Colonic mucosa (tissue), 4 donors: ENCODE measurements around the gene PRKN. TPM values are rescaled to one million over a fixed set of nuclear protein-coding genes. Genes with fewer than 3 reads are reported as not detected.

Source experiments
- DNase-seq: peaks from one replicate; pipeline ENCODE4 v3.0.0-alpha.2; 2020
- H3K27ac ChIP-seq: fragments of 200-600 bp; one replicate; pipeline ENCODE4 v1.8.0; 2021
- H3K27me3 ChIP-seq: fragments of 200-600 bp; one replicate; pipeline ENCODE4 v1.8.0; 2021
- H3K36me3 ChIP-seq: fragments of 200-600 bp; one replicate; pipeline ENCODE4 v1.8.0; 2021
- H3K4me1 ChIP-seq: fragments of 200-600 bp; one replicate; pipeline ENCODE4 v1.8.0; 2021; ENCODE audit warnings: mild to moderate bottlenecking
- H3K4me3 ChIP-seq: fragments of 200-600 bp; one replicate; pipeline ENCODE4 v1.8.0; 2021
- H3K9ac ChIP-seq, 2 donors: one replicate each; pipeline ENCODE4 v1.7.0; 2013; ENCODE audit warnings: control low read depth in 2 of 2, low read depth in 2 of 2, low read length in 2 of 2
- H3K9me3 ChIP-seq: fragments of 200-600 bp; one replicate; pipeline ENCODE4 v1.8.0; 2021
- intact Hi-C: fragments of 100-400 bp; cut with DNase I; formaldehyde crosslinking; loops from one replicate; pipeline ENCODE4 v1.14.1; 2022
- total RNA-seq, 2 donors: library from RNA; stranded (reverse); fragmentation: NEBNext Ultra II Directional in 1 of 2; extraction: Animal tissue kit (Norgen Biotek cat#: 25700) in 1 of 2; gene quantifications; one replicate each; pipeline ENCODE4 v1.2.1, GENCODE V29; 2021
- TF ChIP-seq, protein P1 (sequence below): fragments of 200-600 bp; IDR thresholded peaks from one replicate; pipeline ENCODE4 v1.8.0; 2022; ENCODE audit warnings: antibody characterized with exemption, mild to moderate bottlenecking
- donor health status: healthy.
- donor health status: DM: no; HTN: no; CAD: no.
- donor health status: DM: no; HTN: no; CAD: no.

Gene PRKN
- total RNA-seq, 2 donors from 2014 or later = 3.7 to 8.1 TPM

DNA sequence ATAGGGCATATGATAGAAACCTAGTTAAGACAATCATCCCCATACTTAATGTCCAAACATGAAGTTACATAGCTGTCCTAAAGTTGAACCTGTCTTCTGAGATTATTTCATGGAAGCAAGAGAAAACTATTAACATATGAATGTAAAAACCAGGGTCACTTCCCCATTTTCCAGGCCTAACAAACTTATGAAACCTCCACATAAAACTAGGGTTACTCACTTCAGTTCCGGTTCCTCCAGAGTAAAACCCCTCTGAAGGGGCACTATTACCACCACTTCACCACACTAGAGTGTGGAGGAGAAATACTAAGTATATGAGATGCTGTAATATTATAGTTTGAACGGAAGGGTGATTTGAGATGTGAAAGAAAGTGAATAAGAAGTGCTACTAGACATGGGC lies 14.9 kb downstream of the PRKN start:
- TF ChIP-seq, protein P1, sequence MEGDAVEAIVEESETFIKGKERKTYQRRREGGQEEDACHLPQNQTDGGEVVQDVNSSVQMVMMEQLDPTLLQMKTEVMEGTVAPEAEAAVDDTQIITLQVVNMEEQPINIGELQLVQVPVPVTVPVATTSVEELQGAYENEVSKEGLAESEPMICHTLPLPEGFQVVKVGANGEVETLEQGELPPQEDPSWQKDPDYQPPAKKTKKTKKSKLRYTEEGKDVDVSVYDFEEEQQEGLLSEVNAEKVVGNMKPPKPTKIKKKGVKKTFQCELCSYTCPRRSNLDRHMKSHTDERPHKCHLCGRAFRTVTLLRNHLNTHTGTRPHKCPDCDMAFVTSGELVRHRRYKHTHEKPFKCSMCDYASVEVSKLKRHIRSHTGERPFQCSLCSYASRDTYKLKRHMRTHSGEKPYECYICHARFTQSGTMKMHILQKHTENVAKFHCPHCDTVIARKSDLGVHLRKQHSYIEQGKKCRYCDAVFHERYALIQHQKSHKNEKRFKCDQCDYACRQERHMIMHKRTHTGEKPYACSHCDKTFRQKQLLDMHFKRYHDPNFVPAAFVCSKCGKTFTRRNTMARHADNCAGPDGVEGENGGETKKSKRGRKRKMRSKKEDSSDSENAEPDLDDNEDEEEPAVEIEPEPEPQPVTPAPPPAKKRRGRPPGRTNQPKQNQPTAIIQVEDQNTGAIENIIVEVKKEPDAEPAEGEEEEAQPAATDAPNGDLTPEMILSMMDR = no peak
- intact Hi-C loops = no loop called here
- Histone ChIP-seq H3K9ac (no peak overlapping the region), H3K9me3 (no peaks in the 10 kb centered on the region), H3K36me3 (no peaks in the 10 kb centered on the region), H3K27ac (no peak overlapping the region), H3K4me3 (no peak overlapping the region), H3K4me1 (no peaks in the 10 kb centered on the region), H3K27me3 (no peaks in the 10 kb centered on the region)
- DNase-seq = no peak

DNA sequence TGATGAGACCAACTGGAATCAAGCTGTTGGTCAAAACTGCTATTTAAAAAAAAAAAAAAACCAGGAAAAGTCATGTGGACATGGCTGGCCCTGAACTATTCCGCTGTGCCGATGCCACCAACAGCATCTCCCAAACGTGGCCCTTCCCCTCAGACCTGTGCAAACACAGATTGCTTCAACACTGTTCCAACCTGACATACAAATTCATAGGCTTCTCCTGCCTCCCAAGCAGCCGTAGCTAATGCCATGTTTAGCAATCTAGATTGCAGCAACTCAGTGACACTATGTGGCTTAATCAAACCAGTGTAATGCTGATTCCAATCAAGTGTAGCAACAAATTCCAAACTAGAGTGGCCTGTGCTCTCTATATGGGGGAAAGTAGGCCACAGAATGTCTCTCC lies 16.2 kb downstream of the PRKN start:
- Histone ChIP-seq H3K4me1 (no peaks in the 10 kb centered on the region), H3K27me3 (no peaks in the 10 kb centered on the region), H3K36me3 (no peaks in the 10 kb centered on the region), H3K4me3 (no peak overlapping the region), H3K27ac (no peak overlapping the region), H3K9ac (no peak overlapping the region), H3K9me3 (no peaks in the 10 kb centered on the region)
- TF ChIP-seq, protein P1 = no peak
- no peak for DNase-seq
- intact Hi-C loops = no loop called here

DNA sequence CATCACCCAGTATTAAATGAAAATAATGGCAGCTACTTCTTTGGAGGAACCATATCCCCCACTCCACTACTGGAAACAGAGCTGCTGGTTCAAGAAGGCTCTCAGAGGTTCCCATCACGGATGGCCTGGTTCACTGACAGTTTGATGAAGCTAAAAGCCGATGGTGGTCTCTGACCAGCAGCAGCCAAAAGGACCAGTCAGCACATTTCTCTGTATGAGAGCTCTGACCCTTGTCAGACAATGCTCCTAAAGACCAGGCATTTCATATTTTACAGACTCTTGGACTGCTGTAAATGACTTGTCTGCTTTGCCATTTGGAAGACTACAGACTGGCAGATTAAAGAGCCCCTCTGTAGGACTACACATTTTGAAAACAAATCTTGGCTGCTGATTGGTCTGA lies 16.6 kb downstream of the PRKN start:
- H3K27ac ChIP-seq = no peak overlapping the region
- H3K27me3 ChIP-seq = no peaks in the 10 kb centered on the region
- H3K4me3 ChIP-seq = no peak overlapping the region
- DNase-seq = no peak
- H3K9ac ChIP-seq = no peak overlapping the region
- intact Hi-C loops = no loop called here
- H3K36me3 ChIP-seq = no peaks in the 10 kb centered on the region
- no peaks in the 10 kb centered on the region for H3K9me3 ChIP-seq
- no peaks in the 10 kb centered on the region for H3K4me1 ChIP-seq
- TF ChIP-seq, protein P1 = no peak

DNA sequence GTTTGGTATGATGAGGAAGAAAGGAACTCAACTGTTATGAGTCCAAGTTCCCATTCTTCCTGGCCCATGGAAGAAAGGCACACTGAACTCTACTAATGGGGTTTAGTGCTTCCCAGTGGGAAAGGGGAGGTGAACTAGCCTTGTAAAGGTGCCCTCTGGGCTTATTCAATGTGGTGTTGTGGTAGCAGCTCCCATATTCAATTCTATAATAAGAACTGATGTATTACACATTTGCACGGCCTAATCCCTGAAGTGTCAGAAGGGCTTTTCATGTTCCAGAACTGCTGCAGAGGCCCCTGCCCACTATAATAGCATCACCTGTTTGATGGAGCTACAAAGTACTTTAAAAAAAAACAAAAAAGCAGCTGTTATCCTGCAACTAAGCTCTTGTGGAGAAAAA lies 17.1 kb downstream of the PRKN start:
- Histone ChIP-seq H3K36me3 (no peaks in the 10 kb centered on the region), H3K9me3 (no peaks in the 10 kb centered on the region), H3K4me1 (no peaks in the 10 kb centered on the region), H3K27me3 (no peaks in the 10 kb centered on the region), H3K9ac (no peak overlapping the region), H3K4me3 (no peak overlapping the region), H3K27ac (no peak overlapping the region)
- DNase-seq = no peak
- intact Hi-C loops = no loop called here
- TF ChIP-seq, protein P1 = no peak

DNA sequence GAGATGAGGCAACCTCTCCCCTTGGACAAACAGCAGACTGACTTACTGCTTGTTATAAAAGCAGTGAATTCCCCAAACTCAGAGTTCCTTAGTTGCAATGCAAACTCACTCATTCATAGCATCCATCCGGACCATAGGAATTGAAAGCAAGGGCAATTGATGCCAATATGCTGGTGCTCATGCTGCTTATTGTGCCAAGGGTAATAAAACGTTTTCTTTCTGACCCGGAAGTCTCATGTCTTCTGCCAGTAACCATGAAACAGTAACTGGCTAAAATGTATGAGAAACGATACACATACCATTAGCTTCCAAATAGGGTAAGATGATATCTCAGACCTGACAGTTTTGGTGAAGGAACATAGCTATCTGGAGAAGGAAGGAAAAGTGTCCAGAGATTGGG lies 18.1 kb downstream of the PRKN start:
- Histone ChIP-seq H3K27ac (no peak overlapping the region), H3K27me3 (no peaks in the 10 kb centered on the region), H3K4me1 (no peaks in the 10 kb centered on the region), H3K9ac (no peak overlapping the region), H3K36me3 (no peaks in the 10 kb centered on the region), H3K4me3 (no peak overlapping the region), H3K9me3 (no peaks in the 10 kb centered on the region)
- TF ChIP-seq, protein P1 = no peak
- no peak for DNase-seq
- intact Hi-C loops = no loop called here

DNA sequence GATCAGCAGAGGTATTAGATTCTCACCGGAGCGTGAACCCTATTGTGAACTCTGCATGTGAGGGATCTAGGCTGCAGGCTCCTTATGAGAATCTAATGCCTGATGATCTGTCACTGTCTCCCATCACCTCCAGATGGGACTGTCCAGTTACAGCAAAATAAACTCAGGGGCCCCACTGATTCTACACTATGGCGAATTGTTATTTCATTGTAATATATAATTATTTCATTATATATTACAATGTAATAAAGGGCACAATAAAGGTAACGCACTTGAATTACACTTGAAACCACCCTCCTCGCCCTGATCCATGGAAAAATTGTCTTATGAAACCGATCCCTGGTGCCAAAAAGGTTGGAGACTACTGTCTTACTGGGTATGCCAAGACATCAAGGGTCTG lies 18.6 kb downstream of the PRKN start:
- TF ChIP-seq, protein P1 = no peak
- intact Hi-C loops = no loop called here
- no peak overlapping the region for H3K9ac ChIP-seq
- no peaks in the 10 kb centered on the region for H3K27me3 ChIP-seq
- no peak overlapping the region for H3K4me3 ChIP-seq
- no peaks in the 10 kb centered on the region for H3K9me3 ChIP-seq
- no peak overlapping the region for H3K27ac ChIP-seq
- no peaks in the 10 kb centered on the region for H3K36me3 ChIP-seq
- no peaks in the 10 kb centered on the region for H3K4me1 ChIP-seq
- no peak for DNase-seq
